Stimulated activated CD4-positive, alpha-beta T cell treated with anti-CD3 and anti-CD28 coated beads, TNF-alpha, amount 100 ng/mL, for 48 hours (primary cell): ENCODE data around the gene TCEAL3.
"Not testable (repeated sequence)": the region's sequence is repeated elsewhere in the genome, so short reads cannot be mapped to it uniquely, and the experiment has no call there.

Experiments used
- DNase-seq, 3 donors: peaks; one replicate each; pipeline ENCODE4 v3.0.0-alpha.2; 2020; ENCODE audit warnings: low read depth in 3 of 3

TCEAL3 gene

GRCh38 chrX:103626855-103627254, 19.1 kb downstream of the TCEAL3 start:
- DNase-seq = no peak

- peak in 1 of 3 donors; percentile 22 for DNase-seq
These were observed 20.9 kb downstream of the TCEAL3 start, which contains the start of gene TCEAL1 for GRCh38 chrX:103628386-103629317. TCEAL1 (plus strand) TSS chrX:103628975; CDS start chrX:103629917, 942 bp downstream.

GRCh38 chrX:103629318-103630170, 21.8 kb downstream of the TCEAL3 start:
- DNase-seq = peak in 1 of 3 donors; percentile 14

GRCh38 chrX:103630171-103630511, 22.4 kb downstream of the TCEAL3 start:
- DNase-seq = no peak

- DNase-seq = no peak
These were observed 23.4 kb downstream of the TCEAL3 start for GRCh38 chrX:103631145-103631544.

- DNase-seq = no peak
These were observed 27.7 kb downstream of the TCEAL3 start for GRCh38 chrX:103635436-103635835.

- DNase-seq = no peak
These were observed 30.0 kb downstream of the TCEAL3 start for GRCh38 chrX:103637604-103638338.

GRCh38 chrX:103638479-103639346, 30.9 kb downstream of the TCEAL3 start:
- DNase-seq = not testable (repeated sequence)

- no peak for DNase-seq
These were observed 32.8 kb downstream of the TCEAL3 start for GRCh38 chrX:103640401-103641155.

- DNase-seq = no peak
These were observed 36.4 kb downstream of the TCEAL3 start for GRCh38 chrX:103644125-103644524.

- DNase-seq = no peak
These were observed 39.9 kb downstream of the TCEAL3 start for GRCh38 chrX:103647630-103648029.

- DNase-seq = no peak
These were observed 43.5 kb downstream of the TCEAL3 start for GRCh38 chrX:103651151-103651773.

- not testable (repeated sequence) for DNase-seq
These were observed 47.7 kb downstream of the TCEAL3 start for GRCh38 chrX:103655230-103656000.

GRCh38 chrX:103656617-103657016, 48.9 kb downstream of the TCEAL3 start:
- no peak for DNase-seq

- not testable (repeated sequence) for DNase-seq
These were observed 49.3 kb downstream of the TCEAL3 start for GRCh38 chrX:103657066-103657465.

- no peak for DNase-seq
These were observed 51.1 kb downstream of the TCEAL3 start for GRCh38 chrX:103658681-103659433.

GRCh38 chrX:103659460-103659859, 51.7 kb downstream of the TCEAL3 start:
- DNase-seq = not testable (repeated sequence)
